ENCODE measurements around the gene BCAS1.

DNA sequence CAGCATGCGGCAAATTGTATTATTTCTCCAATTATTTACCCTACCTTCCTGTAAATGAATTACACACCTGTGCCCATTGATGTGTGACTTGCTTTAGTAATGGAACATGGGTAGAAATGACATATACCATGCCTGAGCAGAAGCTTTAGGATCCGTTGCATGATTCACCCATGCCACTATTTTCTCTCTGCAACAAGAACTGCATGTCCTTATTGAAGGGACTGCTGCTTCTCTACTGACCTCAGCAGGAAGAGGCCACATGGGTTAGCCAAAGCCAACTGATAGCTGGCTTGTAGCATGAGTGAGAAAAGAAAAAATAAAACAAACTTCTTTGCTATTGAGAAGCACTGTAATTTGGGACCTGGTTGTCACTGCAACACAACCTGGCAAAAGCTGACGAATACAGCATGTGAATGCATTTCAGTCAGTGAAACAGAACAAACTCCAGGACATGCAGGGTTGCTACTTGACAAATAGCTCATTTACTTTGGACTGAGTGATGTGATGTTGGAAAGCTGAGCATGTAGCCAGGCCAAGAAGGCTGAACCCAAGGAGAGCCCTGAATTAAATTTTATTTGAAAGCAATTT, 99.2 kb downstream of the BCAS1 start:
- no peak for TF ChIP-seq CTCF (conservative IDR thresholded peaks at IDR 0.05)
- TF ChIP-seq ZFX (IDR thresholded peaks at IDR 0.05), result no peak

Data from C4-2B (cell line).